ENCODE data around the gene BTG3.

The BTG3 gene

GRCh38 chr21:17611414-17612022, 1.2 kb downstream of the BTG3 start:
- TF ChIP-seq POLR2A (IDR thresholded peaks at IDR 0.05; ENCODE audit: low read depth, low read length) = peak; percentile 30; the same call in 1 of the 2 replicates
- FAIRE-seq = peak; percentile 55
- DNase-seq (ENCODE audit: insufficient read length, low spot score) = peak; percentile 78

- FAIRE-seq = peak; percentile 27
- no peak for TF ChIP-seq POLR2A (IDR thresholded peaks at IDR 0.05; ENCODE audit: low read depth, low read length)
Measured at GRCh38 chr21:17610911-17611310, 1.8 kb downstream of the BTG3 start.

GRCh38 chr21:17609681-17610080, 3.0 kb downstream of the BTG3 start:
- peak; percentile 11 for FAIRE-seq
- DNase-seq (ENCODE audit: insufficient read length, low spot score) = no peak

More at GRCh38 chr21:17610911-17611310, 1.8 kb downstream of the BTG3 start:
- no peak for DNase-seq (ENCODE audit: insufficient read length, low spot score)

GRCh38 chr21:17607684-17608083, 5.0 kb downstream of the BTG3 start:
- no peak for DNase-seq (ENCODE audit: insufficient read length, low spot score)
- no peak for FAIRE-seq
- TF ChIP-seq POLR2A (IDR thresholded peaks at IDR 0.05; ENCODE audit: low read depth, low read length) = no peak

More at GRCh38 chr21:17609681-17610080, 3.0 kb downstream of the BTG3 start:
- no peak for TF ChIP-seq POLR2A (IDR thresholded peaks at IDR 0.05; ENCODE audit: low read depth, low read length)

DNA sequence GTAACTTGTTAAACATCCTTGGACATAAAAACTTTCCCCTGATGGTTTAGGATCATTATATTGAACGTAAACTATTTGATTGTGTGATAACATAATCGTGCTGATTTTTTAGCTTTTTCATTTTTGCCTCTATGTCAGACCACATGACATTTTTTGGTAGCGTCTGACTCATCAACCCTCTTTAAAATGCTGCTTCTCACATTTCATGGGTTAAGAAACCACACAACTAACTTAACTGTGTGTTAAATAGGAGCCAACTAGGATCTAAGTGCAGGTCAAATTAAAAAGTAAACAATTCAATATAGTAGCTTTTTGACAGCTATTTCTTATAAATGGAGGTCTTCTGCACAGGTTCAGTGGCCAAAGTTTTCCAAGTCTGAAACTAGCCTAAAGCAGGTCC, 9.8 kb downstream of the BTG3 start:
- FAIRE-seq (peak; percentile 75), DNase-seq (ENCODE audit: insufficient read length, low spot score) (no peak)
- no peak for TF ChIP-seq POLR2A (IDR thresholded peaks at IDR 0.05; ENCODE audit: low read depth, low read length)

GRCh38 chr21:17598437-17598836, 14.3 kb downstream of the BTG3 start:
- TF ChIP-seq POLR2A (IDR thresholded peaks at IDR 0.05; ENCODE audit: low read depth, low read length) = no peak
- no peak for DNase-seq (ENCODE audit: insufficient read length, low spot score)
- FAIRE-seq = peak; percentile 78

DNA sequence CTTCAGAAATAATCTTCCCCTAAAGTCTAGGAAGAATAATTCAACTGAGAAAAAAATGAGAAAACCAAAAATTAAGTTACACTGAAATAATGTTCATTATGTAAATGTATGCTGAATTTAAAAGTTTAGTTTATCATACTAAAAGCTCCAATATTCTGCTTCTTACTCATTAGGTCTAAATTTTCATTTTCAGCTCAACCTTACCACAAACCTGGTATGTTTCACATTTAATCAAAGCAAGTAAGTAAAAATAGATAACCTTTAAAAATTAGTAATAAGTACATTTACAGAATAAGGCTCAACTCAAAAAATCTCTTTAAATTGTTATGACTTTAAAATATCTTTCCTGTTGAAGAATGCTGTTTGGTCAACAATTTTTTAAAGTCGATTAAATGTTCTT, 15.0 kb downstream of the BTG3 start:
- FAIRE-seq = no peak
- DNase-seq (ENCODE audit: insufficient read length, low spot score) = no peak
- no peak for TF ChIP-seq POLR2A (IDR thresholded peaks at IDR 0.05; ENCODE audit: low read depth, low read length)

DNA sequence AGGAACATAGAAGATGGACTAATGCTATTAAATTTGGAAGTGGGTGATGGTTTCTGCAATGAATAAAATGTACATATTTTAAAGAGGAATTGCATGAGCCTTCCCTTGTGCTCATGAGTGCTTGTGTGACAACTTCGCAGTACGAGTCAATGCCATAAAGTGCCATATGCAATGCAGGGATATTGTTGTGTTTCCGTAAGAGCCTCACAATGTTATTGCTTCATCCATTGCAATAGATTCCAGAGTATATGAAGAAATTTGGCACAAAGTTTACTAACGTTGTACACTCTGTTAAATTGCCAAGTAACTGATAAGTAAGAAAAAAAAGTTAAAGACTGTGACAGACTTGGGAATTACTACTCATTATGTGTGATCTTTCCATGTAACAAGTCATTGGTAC, 22.3 kb downstream of the BTG3 start:
- no peak for FAIRE-seq
- DNase-seq (ENCODE audit: insufficient read length, low spot score) = no peak
- TF ChIP-seq POLR2A (IDR thresholded peaks at IDR 0.05; ENCODE audit: low read depth, low read length) = no peak

DNA sequence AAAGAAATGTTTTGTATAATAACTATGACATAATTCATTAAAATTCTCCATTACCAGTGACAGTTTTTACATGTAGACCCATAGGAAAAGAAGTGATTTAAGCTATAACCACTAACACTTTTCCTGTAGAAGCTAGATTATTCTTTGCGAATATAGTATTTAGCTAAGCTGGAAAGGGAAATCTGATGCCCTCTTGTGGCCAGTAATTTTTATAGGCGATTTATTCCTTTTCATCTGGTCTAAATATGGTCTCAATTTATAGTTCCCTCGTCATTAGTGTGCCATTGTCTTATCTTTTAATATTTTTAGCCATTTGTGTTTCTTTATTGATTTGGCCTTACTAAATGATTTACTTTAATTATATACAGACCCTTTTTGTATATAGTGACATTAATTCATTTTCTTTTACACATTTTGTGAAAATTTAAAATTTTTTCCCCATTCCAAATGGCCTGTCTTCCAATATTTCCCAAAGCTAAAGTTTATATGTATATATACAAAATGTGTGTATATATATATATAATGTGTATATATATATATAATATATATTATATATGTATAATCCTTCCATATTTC, 26.7 kb downstream of the BTG3 start:
- DNase-seq (ENCODE audit: insufficient read length, low spot score) (peak; percentile 26), FAIRE-seq (peak; percentile 27)

DNA sequence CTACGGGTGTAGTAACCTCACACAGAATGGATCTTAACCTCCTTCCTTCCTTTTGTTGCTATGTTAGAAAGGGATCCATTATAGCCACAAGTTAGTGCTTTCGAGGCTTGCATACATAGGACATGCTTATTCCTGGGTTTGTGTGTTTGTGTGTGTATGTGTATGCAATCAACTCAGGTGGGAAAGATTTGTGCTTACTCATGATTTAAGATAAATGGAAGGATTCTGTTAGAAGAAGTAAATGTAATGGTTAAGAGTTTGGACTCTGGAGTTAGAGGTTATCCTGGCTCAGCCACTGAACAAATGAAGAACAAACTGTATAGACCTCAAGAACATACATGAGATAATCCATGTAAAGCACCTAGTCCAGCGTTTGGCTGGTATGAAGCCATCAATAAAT, 28.8 kb downstream of the BTG3 start:
- no peak for TF ChIP-seq POLR2A (IDR thresholded peaks at IDR 0.05; ENCODE audit: low read depth, low read length)
- no peak for FAIRE-seq

More for the DNA sequence above, 26.7 kb downstream of the BTG3 start:
- no peak for TF ChIP-seq POLR2A (IDR thresholded peaks at IDR 0.05; ENCODE audit: low read depth, low read length)

GRCh38 chr21:17580319-17580718, 32.4 kb downstream of the BTG3 start:
- FAIRE-seq = no peak
- no peak for TF ChIP-seq POLR2A (IDR thresholded peaks at IDR 0.05; ENCODE audit: low read depth, low read length)
- DNase-seq (ENCODE audit: insufficient read length, low spot score) = no peak

More for the DNA sequence above, 28.8 kb downstream of the BTG3 start:
- no peak for DNase-seq (ENCODE audit: insufficient read length, low spot score)

- FAIRE-seq (no peak), DNase-seq (ENCODE audit: insufficient read length, low spot score) (no peak)
- no peak for TF ChIP-seq POLR2A (IDR thresholded peaks at IDR 0.05; ENCODE audit: low read depth, low read length)
Measured at GRCh38 chr21:17578876-17579275, 33.8 kb downstream of the BTG3 start.

GRCh38 chr21:17578162-17578561, 34.5 kb downstream of the BTG3 start:
- TF ChIP-seq POLR2A (IDR thresholded peaks at IDR 0.05; ENCODE audit: low read depth, low read length) = no peak
- no peak for DNase-seq (ENCODE audit: insufficient read length, low spot score)
- no peak for FAIRE-seq

DNA sequence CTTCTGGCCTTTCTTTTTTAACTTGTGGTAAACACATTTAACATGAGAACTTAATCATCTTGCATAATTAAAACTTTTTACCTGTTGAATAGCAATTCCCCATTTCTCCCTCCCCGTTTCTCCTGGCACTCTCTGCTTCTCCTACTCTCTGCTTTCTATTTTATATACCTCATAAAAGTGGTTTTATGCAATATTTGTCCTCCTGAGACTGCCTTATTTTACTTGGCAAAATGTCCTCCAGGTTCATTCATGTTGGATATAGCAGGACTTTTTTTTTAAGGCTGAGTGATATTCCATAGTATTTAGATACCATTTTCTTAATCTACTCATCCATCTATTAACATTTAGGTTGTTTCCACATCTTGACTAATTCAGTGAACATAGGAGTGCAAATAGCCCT, 35.0 kb downstream of the BTG3 start:
- FAIRE-seq (no peak), DNase-seq (ENCODE audit: insufficient read length, low spot score) (no peak)
- TF ChIP-seq POLR2A (IDR thresholded peaks at IDR 0.05; ENCODE audit: low read depth, low read length) = no peak

Data from H54 (cell line).